Hematopoietic multipotent progenitor cell treated with erythropoietin and hydrocortisone succinate and interleukin-3 and kit ligand, for 4 days (in vitro differentiated cells): Measurements from ENCODE around the gene GGA2.
"Not testable (repeated sequence)": the region's sequence is repeated elsewhere in the genome, so short reads cannot be mapped to it uniquely, and the experiment has no call there.

Experiments used
- DNase-seq: peaks from one replicate; pipeline ENCODE4 v3.0.0-alpha.2; 2015

GGA2 gene

GRCh38 chr16:23504076-23504452 lies 6.2 kb downstream of the GGA2 start:
- DNase-seq: peak; percentile 51

- DNase-seq: peak; percentile 20
Observed at GRCh38 chr16:23502466-23502865, 7.8 kb downstream of the GGA2 start.

DNA sequence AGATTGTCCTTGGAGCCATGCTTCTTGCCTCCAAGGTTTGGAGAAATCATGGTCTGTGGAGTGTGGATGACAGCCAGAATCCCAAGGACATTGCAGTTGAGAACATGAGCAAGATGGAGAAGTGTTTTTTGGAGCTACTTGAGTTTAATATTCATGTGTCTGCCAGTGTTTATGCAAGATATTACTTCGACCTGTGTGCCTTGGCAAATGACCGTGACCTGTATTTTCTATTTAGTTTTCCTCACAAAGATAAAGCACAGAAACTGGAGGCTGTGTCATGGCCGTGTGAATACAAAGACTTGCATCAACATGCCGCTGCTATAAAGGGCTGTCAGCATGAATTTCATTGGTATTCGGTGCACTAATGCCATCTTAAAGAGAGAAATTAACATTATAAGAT lies 9.0 kb downstream of the GGA2 start:
- no peak for DNase-seq

GRCh38 chr16:23500862-23501225 lies 9.4 kb downstream of the GGA2 start:
- DNase-seq: peak; percentile 32

DNA sequence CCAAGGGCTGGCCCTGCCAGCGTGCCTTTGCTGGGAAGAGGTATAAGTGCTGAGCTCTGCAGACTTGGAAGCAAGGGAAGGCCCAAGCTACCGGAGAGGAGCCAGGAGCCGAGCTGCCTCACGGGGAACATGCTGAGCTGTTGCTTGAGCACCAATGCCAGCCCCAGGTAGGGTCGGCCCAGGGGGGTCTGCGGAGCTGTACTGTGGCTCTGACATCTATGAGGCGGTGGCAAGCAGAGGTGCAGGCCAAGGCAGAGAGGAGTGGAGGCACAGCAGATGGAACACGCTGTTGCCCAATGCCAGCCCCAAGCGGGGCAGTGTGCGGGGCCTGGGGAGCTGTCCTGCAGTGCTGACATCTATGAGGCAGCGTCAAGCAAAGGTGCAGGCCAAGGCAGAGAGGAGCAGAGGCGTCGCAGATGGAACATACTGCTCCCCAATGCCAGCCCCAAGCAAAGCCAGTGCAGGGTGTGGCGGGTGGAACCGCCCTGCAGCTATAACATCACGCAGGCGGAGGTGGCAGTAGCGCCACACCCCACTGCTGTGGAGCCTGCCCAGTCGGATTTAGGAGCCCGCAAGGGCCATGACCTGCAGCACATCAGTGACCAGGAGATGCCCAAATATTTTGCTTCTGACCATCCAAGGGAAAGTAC lies 10.0 kb downstream of the GGA2 start:
- DNase-seq: peak; percentile 59

- DNase-seq: no peak
Observed at GRCh38 chr16:23499801-23500200, 10.5 kb downstream of the GGA2 start.

DNA sequence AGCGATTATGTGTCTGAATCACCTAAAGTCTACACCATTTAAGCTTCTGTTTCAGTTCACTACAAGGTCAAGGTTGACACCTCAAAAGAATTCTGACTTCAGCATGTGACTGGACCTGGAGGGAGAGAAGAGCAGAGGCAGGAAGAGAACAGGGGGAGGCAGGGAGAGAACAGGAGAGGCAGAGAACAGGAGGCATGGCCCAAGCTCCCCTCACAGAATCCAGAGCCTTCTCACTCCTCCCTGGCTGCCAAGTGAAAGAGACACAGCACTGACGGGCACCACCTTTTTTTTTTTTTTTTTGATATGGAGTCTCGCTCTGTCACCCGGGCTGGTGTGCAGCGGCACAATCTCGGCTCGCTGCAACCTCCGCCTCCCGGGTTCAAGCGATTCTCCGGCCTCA lies 11.4 kb downstream of the GGA2 start:
- DNase-seq: no peak

GRCh38 chr16:23497543-23497868 lies 12.8 kb downstream of the GGA2 start:
- no peak for DNase-seq

DNA sequence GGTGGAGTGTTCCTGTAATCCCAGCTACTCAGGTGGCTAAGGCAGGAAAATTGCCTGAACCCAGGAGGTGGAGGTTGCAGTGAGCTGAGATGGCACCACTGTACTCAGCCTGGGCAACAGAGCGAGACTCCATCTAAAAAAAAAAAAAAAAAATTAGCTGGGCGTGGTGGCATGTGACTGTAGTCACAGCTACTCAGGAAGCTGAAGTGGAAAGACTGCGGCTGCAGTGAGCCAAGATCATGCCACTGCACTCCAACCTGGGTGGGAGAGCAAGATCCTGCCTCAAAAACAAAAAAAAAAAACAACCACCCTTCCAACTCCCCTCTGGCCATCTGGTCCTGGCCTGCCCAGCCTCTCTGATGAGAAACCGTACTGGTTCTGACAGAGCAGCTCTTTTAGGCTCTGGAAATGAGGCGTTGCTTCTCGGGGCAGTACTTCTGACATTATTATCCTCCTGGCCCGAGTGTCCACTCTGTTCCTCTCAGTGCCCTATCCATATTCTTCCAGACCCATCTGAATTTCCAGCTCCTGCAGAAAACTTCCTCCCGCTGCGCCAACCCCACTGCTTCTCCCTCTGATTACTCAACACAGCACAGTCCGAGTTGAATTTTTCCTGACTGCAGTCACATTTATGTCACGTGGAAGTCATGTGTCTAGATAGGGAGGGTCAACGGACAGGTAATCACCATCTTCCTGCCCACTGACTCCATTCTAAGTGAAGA lies 13.3 kb downstream of the GGA2 start:
- peak; percentile 25 for DNase-seq

DNA sequence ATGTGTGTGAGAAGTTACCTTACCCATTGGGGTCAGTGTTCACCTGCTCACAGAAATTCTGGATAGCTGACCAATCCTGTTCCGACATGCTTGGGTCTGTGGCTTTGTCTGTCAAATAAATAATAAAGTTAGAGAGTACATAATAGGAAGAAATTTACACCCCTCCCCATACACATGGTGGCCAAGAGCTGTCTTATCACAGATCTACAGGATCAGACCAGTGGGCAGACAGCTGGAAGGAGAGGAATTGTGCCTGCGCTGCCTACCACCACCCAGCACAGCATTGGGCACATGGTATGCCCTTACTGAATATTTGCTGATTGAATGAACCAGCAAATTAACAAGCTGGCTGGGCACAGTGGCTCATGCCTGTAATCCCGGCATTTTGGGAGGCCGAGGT lies 14.6 kb downstream of the GGA2 start:
- DNase-seq: peak; percentile 52

GRCh38 chr16:23494188-23494587 lies 16.1 kb downstream of the GGA2 start:
- no peak for DNase-seq

DNA sequence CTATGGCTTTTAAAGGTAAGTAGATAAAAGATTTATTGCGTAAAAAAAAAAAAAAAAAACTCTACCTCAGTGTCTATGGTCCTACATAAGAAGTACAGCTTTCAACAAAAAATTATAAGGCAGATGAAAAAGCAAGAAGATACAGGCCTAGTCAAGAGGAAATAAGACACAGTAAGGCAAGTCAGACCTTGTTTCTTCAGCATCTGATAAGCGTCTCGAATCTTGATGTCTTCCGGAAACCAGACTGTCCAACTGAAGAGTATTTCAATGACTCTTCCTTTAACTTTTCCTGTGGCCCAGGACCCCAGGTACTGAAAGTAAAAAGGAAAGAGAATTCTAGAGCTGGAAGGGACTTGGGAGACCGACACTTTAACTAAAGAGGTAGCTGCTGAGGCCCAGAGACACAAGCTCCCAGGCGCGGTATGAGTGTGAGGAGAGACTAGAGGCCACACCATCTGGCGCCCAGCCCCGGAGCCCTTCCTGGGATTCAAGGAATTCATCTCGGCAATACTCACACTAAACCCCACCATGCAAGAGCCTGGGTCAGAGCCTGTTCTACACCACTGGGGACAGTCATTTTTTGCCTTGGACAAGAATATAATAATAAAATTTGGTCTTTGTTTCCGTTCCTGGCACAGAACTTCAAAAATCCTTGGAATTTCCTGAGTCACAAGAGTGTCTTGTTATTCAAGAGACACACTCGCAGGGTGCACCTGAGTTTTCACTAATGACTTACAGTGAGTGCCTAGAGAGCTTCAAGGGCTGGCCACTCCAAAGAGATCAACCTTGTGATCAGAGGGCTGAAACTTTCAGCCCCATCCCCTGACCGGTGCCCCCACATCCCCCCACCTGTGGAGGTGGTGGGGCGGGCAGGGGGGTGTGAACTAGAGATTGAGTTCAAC lies 18.6 kb downstream of the GGA2 start:
- DNase-seq: no peak

- DNase-seq: no peak
Observed at GRCh38 chr16:23486480-23486879, 23.8 kb downstream of the GGA2 start.

GRCh38 chr16:23485841-23486240 lies 24.5 kb downstream of the GGA2 start:
- no peak for DNase-seq

- no peak for DNase-seq
Observed at GRCh38 chr16:23485257-23485614, 25.1 kb downstream of the GGA2 start.

DNA sequence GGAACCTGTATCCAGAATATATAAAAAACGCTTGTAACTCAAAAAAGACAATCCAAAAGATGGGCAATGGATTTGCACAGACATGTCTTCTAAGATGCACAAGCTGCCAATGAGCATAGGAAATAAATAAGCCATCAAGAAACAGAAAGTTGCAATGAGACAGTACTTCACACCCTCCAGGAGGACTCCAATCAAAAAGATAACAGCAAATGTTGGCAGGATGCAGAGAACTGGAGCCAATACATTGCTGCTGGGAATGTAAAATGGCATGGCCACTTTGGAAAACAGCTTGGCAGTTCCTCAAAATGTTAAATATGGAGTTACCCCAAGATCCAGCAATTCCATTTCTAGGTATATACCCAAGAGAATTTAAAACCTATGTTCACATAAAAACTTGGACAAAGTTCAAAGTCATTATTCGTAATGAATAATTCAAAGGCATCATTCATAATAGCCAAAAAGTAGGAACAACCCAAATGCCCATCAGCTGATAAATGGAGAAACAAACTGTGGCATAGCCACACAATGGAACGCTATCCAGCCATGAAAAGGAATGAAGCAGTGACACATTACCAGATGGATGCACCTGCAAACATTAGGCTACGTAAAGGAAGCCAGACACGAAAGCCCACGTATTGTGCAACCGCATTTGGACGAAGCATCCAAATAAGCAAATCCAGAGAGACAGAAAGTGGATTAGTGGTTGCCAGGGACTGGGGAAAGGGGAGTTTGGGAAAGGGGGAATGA lies 25.6 kb downstream of the GGA2 start:
- no peak for DNase-seq

DNA sequence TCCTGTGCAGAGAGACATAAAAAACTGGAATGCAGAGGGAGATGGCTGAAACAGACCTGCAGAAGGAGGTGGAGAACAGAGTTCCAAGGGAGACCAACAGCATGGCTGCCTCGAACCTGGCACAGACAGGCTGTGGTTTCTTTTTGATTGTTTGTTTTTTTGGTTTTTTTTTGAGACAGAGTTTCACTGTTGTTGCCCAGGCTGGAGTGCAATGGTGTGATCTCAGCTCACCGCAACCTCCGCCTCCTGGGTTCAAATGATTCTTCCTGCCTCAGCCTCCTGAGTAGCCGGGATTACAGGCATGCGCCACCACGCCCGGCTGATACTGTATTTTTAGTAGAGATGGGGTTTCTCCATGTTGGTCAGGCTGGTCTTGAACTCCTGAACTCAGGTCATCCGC lies 26.8 kb downstream of the GGA2 start:
- DNase-seq: not testable (repeated sequence)

GRCh38 chr16:23482778-23483177 lies 27.5 kb downstream of the GGA2 start:
- DNase-seq: no peak

GRCh38 chr16:23480257-23480656 lies 30.0 kb downstream of the GGA2 start:
- DNase-seq: no peak

DNA sequence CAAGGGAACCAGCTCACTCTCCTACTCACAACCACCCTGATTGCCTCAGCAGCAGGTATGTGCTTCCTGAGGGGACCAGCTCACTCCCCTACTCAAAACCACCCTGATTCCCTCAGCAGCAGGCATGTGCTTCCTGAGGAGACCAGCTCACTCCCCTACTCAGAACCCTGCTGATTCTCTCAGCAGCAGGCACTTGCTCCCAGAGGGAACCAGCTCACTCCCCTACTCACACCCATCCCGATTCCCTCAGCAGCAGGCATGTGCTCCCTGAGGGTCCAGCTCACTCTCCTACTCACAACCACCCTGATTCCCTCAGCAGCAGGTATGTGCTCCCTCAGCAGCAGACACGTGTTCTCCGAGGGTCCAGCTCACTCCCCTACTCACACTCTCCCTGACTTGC lies 31.2 kb downstream of the GGA2 start:
- DNase-seq: no peak

GRCh38 chr16:23478566-23478965 lies 31.7 kb downstream of the GGA2 start:
- no peak for DNase-seq

DNA sequence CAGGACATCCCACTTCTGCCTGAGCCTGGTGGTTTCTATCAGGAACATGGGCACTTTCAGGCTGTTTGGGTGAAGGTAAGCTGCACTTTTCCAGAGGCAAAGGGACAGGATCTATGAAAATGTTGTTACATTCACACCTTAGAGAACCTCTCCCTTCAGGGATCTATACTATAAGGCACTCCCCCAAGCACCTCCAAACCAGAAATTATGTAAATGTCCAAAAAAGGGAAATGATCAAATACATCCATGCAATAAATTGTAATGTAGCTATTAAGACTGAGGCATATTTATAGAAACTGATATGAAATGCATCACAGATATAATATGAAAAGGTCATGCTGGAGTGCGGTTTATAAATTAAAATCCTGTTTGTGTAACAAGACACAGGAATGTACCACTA lies 34.0 kb downstream of the GGA2 start:
- DNase-seq: no peak

DNA sequence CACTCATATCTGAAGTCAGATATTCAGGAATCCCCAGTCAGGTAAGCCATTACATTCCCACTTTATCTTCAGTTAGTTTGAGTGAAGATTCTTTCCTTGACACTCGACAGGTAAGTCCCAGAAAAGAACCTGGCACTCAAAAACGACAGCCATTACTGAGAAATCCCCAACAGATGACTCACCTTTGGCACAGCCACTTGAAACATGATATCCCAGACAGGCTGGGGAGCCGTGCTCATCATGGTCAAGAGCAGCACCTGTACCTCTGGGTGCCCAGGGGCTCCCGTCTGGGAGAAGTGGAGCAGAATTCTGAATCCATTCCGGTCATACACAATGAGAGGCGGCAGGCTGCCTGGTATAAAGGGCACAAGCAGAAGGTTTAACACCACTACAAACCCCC lies 40.5 kb downstream of the GGA2 start:
- no peak for DNase-seq
